ENCODE data around the gene CYBRD1.

The CYBRD1 gene

GRCh38 chr2:171557363-171557762, 35.1 kb downstream of the CYBRD1 start:
- no peak for DNase-seq

GRCh38 chr2:171563301-171563700, 41.0 kb downstream of the CYBRD1 start:
- no peak for DNase-seq

GRCh38 chr2:171564463-171564862, 42.2 kb downstream of the CYBRD1 start:
- no peak for DNase-seq

GRCh38 chr2:171566057-171566456, 43.8 kb downstream of the CYBRD1 start:
- no peak for DNase-seq

GRCh38 chr2:171566753-171567152, 44.5 kb downstream of the CYBRD1 start:
- no peak for DNase-seq

GRCh38 chr2:171568089-171568488, 45.8 kb downstream of the CYBRD1 start:
- no peak for DNase-seq

GRCh38 chr2:171571721-171572120, 49.4 kb downstream of the CYBRD1 start:
- DNase-seq = no peak

- peak in 1 of 2 experiments; percentile 80 for DNase-seq
Measured at GRCh38 chr2:171574149-171574795, 52.0 kb downstream of the CYBRD1 start.

- DNase-seq = no peak
Measured at GRCh38 chr2:171575606-171576005, 53.3 kb downstream of the CYBRD1 start.

GRCh38 chr2:171578127-171578803, 56.0 kb downstream of the CYBRD1 start:
- DNase-seq = no peak

- DNase-seq = no peak
Measured at GRCh38 chr2:171579481-171579880, 57.2 kb downstream of the CYBRD1 start.

- DNase-seq = peak in 1 of 2 experiments; percentile 43
Measured at GRCh38 chr2:171583566-171583965, 61.3 kb downstream of the CYBRD1 start.

GRCh38 chr2:171584001-171584400, 61.7 kb downstream of the CYBRD1 start:
- no peak for DNase-seq

- no peak for DNase-seq
Measured at GRCh38 chr2:171587132-171587531, 64.9 kb downstream of the CYBRD1 start.

GRCh38 chr2:171587567-171587966, 65.3 kb downstream of the CYBRD1 start:
- no peak for DNase-seq

- DNase-seq = no peak
Measured at GRCh38 chr2:171590116-171590515, 67.8 kb downstream of the CYBRD1 start.

- DNase-seq = no peak
Measured at GRCh38 chr2:171592036-171592555, 69.8 kb downstream of the CYBRD1 start.

- no peak for DNase-seq
Measured at GRCh38 chr2:171595456-171595855, 73.2 kb downstream of the CYBRD1 start.

- peak in 1 of 2 experiments; percentile 7 for DNase-seq
Measured at GRCh38 chr2:171595896-171596295, 73.6 kb downstream of the CYBRD1 start.

- peak; percentile 33 to 80 for DNase-seq
Measured at GRCh38 chr2:171598713-171599319, 76.5 kb downstream of the CYBRD1 start.

GRCh38 chr2:171600126-171600525, 77.9 kb downstream of the CYBRD1 start:
- no peak for DNase-seq

- DNase-seq = no peak
Measured at GRCh38 chr2:171602352-171602751, 80.1 kb downstream of the CYBRD1 start.
